ENCODE measurements around the gene TAGAP. TPM values are rescaled to one million over a fixed set of nuclear protein-coding genes. Genes with fewer than 3 reads are reported as not detected.

Gene TAGAP
- 0.03 TPM for polyA plus RNA-seq (2013, experiment 1 of 2)
- 0.01 TPM for polyA plus RNA-seq (2013, experiment 2 of 2)

- no peaks in the 10 kb centered on the region for H3K27me3 ChIP-seq (ENCODE audit: insufficient read depth, low read length, poor library complexity)
- no peak within 1 kb of the TSS for H3K9ac ChIP-seq (ENCODE audit: low read length)
- DNase-seq: no peak
- H3K4ac ChIP-seq (ENCODE audit: low read depth, low read length): no peak within 1 kb of the TSS
- H3K27ac ChIP-seq (ENCODE audit: low read depth, low read length): no peak within 1 kb of the TSS
- H3K79me2 ChIP-seq (ENCODE audit: control insufficient read depth, insufficient read depth, low read length): no peaks in the 10 kb centered on the region
- no peak within 1 kb of the TSS for H3K4me3 ChIP-seq (ENCODE audit: low read length)
- no peaks in the 10 kb centered on the region for H3K4me1 ChIP-seq (ENCODE audit: control insufficient read depth, low read depth, low read length)
- no peak within 1 kb of the TSS for H3K18ac ChIP-seq (ENCODE audit: low read length)
- no peak within 1 kb of the TSS for H2AK5ac ChIP-seq (ENCODE audit: low read length)
- no peak within 1 kb of the TSS for H2BK5ac ChIP-seq (ENCODE audit: low read length)
- H3K36me3 ChIP-seq (ENCODE audit: control insufficient read depth, insufficient read depth, low read length): no peaks in the 10 kb centered on the region
- no peak within 1 kb of the TSS for H3K56ac ChIP-seq (ENCODE audit: low read length)
- H3K4me2 ChIP-seq (ENCODE audit: low read length): no peak within 1 kb of the TSS
- H3K79me1 ChIP-seq (ENCODE audit: low read length): no peaks in the 10 kb centered on the region
- no peak within 1 kb of the TSS for H2BK15ac ChIP-seq (replicated peaks; ENCODE audit: low read depth)
- WGBS (ENCODE audit: extremely low coverage, insufficient coverage, low lambda C conversion rate): no CpG with 5 or more reads among the region's 15 CpGs
- H2BK120ac ChIP-seq (ENCODE audit: low read depth, low read length): no peak within 1 kb of the TSS
- no peak within 1 kb of the TSS for H3K23ac ChIP-seq (ENCODE audit: low read length)
- no peak within 1 kb of the TSS for H4K8ac ChIP-seq (ENCODE audit: low read depth, low read length)
- H4K5ac ChIP-seq (ENCODE audit: low read length): no peak within 1 kb of the TSS
Observed at GRCh38 chr6:159044899-159045727, at the start of gene TAGAP. Gene TAGAP (minus strand): TSS chr6:159044991. CDS start chr6:159044146, 845 bp downstream.

- no peak overlapping the region for H3K23ac ChIP-seq (ENCODE audit: low read length)
- H3K9ac ChIP-seq (ENCODE audit: low read length): no peak overlapping the region
- H3K56ac ChIP-seq (ENCODE audit: low read length): no peak overlapping the region
- no peak overlapping the region for H3K4me2 ChIP-seq (ENCODE audit: low read length)
- no peaks in the 10 kb centered on the region for H3K79me1 ChIP-seq (ENCODE audit: low read length)
- H4K8ac ChIP-seq (ENCODE audit: low read depth, low read length): no peak overlapping the region
- H3K4me1 ChIP-seq (ENCODE audit: control insufficient read depth, low read depth, low read length): no peaks in the 10 kb centered on the region
- no peak overlapping the region for H3K4me3 ChIP-seq (ENCODE audit: low read length)
- WGBS (ENCODE audit: extremely low coverage, insufficient coverage, low lambda C conversion rate): no CpG with 5 or more reads among the region's 32 CpGs
- H3K36me3 ChIP-seq (ENCODE audit: control insufficient read depth, insufficient read depth, low read length): no peaks in the 10 kb centered on the region
- no peak overlapping the region for H3K18ac ChIP-seq (ENCODE audit: low read length)
- no peak overlapping the region for H3K27ac ChIP-seq (ENCODE audit: low read depth, low read length)
- H3K4ac ChIP-seq (ENCODE audit: low read depth, low read length): no peak overlapping the region
- no peak overlapping the region for H2AK5ac ChIP-seq (ENCODE audit: low read length)
- no peak for DNase-seq
- H4K5ac ChIP-seq (ENCODE audit: low read length): no peak overlapping the region
- H2BK15ac ChIP-seq (replicated peaks; ENCODE audit: low read depth): no peak overlapping the region
- no peak overlapping the region for H2BK5ac ChIP-seq (ENCODE audit: low read length)
- no peaks in the 10 kb centered on the region for H3K79me2 ChIP-seq (ENCODE audit: control insufficient read depth, insufficient read depth, low read length)
- no peaks in the 10 kb centered on the region for H3K27me3 ChIP-seq (ENCODE audit: insufficient read depth, low read length, poor library complexity)
- no peak overlapping the region for H2BK120ac ChIP-seq (ENCODE audit: low read depth, low read length)
Observed at GRCh38 chr6:159093609-159094443, 49.0 kb upstream of the TAGAP start.

- no peak overlapping the region for H2BK5ac ChIP-seq (ENCODE audit: low read length)
- DNase-seq: no peak
- no peaks in the 10 kb centered on the region for H3K4me1 ChIP-seq (ENCODE audit: control insufficient read depth, low read depth, low read length)
- H2AK5ac ChIP-seq (ENCODE audit: low read length): no peak overlapping the region
- H3K4me2 ChIP-seq (ENCODE audit: low read length): no peak overlapping the region
- H3K79me2 ChIP-seq (ENCODE audit: control insufficient read depth, insufficient read depth, low read length): no peaks in the 10 kb centered on the region
- no peak overlapping the region for H4K5ac ChIP-seq (ENCODE audit: low read length)
- WGBS (ENCODE audit: extremely low coverage, insufficient coverage, low lambda C conversion rate): no CpG with 5 or more reads among the region's 5 CpGs
- no peak overlapping the region for H3K23ac ChIP-seq (ENCODE audit: low read length)
- H3K36me3 ChIP-seq (ENCODE audit: control insufficient read depth, insufficient read depth, low read length): no peaks in the 10 kb centered on the region
- no peak overlapping the region for H3K56ac ChIP-seq (ENCODE audit: low read length)
- no peak overlapping the region for H4K8ac ChIP-seq (ENCODE audit: low read depth, low read length)
- no peak overlapping the region for H3K18ac ChIP-seq (ENCODE audit: low read length)
- H2BK120ac ChIP-seq (ENCODE audit: low read depth, low read length): no peak overlapping the region
- H3K4ac ChIP-seq (ENCODE audit: low read depth, low read length): no peak overlapping the region
- H3K9ac ChIP-seq (ENCODE audit: low read length): no peak overlapping the region
- no peak overlapping the region for H2BK15ac ChIP-seq (replicated peaks; ENCODE audit: low read depth)
- H3K27me3 ChIP-seq (ENCODE audit: insufficient read depth, low read length, poor library complexity): no peaks in the 10 kb centered on the region
- no peaks in the 10 kb centered on the region for H3K79me1 ChIP-seq (ENCODE audit: low read length)
- no peak overlapping the region for H3K4me3 ChIP-seq (ENCODE audit: low read length)
- H3K27ac ChIP-seq (ENCODE audit: low read depth, low read length): no peak overlapping the region
Observed at GRCh38 chr6:159092631-159093030, 47.8 kb upstream of the TAGAP start.

- no CpG with 5 or more reads among the region's 10 CpGs for WGBS (ENCODE audit: extremely low coverage, insufficient coverage, low lambda C conversion rate)
Observed at GRCh38 chr6:159090530-159091480, 46.0 kb upstream of the TAGAP start.

GRCh38 chr6:159089909-159090308 is 45.1 kb upstream of the TAGAP start:
- Histone ChIP-seq H3K4me3 (ENCODE audit: low read length) (no peak overlapping the region), H2BK5ac (ENCODE audit: low read length) (no peak overlapping the region), H3K4ac (ENCODE audit: low read depth, low read length) (no peak overlapping the region), H4K8ac (ENCODE audit: low read depth, low read length) (no peak overlapping the region), H3K36me3 (ENCODE audit: control insufficient read depth, insufficient read depth, low read length) (no peaks in the 10 kb centered on the region), H3K79me1 (ENCODE audit: low read length) (no peaks in the 10 kb centered on the region), H3K56ac (ENCODE audit: low read length) (no peak overlapping the region), H3K4me2 (ENCODE audit: low read length) (no peak overlapping the region), H3K4me1 (ENCODE audit: control insufficient read depth, low read depth, low read length) (no peaks in the 10 kb centered on the region), H3K27me3 (ENCODE audit: insufficient read depth, low read length, poor library complexity) (no peaks in the 10 kb centered on the region), H4K5ac (ENCODE audit: low read length) (no peak overlapping the region), H2BK120ac (ENCODE audit: low read depth, low read length) (no peak overlapping the region), H2AK5ac (ENCODE audit: low read length) (no peak overlapping the region), H3K27ac (ENCODE audit: low read depth, low read length) (no peak overlapping the region), H3K23ac (ENCODE audit: low read length) (no peak overlapping the region), H3K9ac (ENCODE audit: low read length) (no peak overlapping the region), H2BK15ac (replicated peaks; ENCODE audit: low read depth) (no peak overlapping the region), H3K79me2 (ENCODE audit: control insufficient read depth, insufficient read depth, low read length) (no peaks in the 10 kb centered on the region), H3K18ac (ENCODE audit: low read length) (no peak overlapping the region)
- no peak for DNase-seq
- no CpG with 5 or more reads among the region's 3 CpGs for WGBS (ENCODE audit: extremely low coverage, insufficient coverage, low lambda C conversion rate)

More at GRCh38 chr6:159090530-159091480, 46.0 kb upstream of the TAGAP start:
- Histone ChIP-seq H3K23ac (ENCODE audit: low read length) (no peak overlapping the region), H4K5ac (ENCODE audit: low read length) (no peak overlapping the region), H3K79me1 (ENCODE audit: low read length) (no peaks in the 10 kb centered on the region), H3K9ac (ENCODE audit: low read length) (no peak overlapping the region), H2BK15ac (replicated peaks; ENCODE audit: low read depth) (no peak overlapping the region), H2BK5ac (ENCODE audit: low read length) (no peak overlapping the region), H3K36me3 (ENCODE audit: control insufficient read depth, insufficient read depth, low read length) (no peaks in the 10 kb centered on the region), H4K8ac (ENCODE audit: low read depth, low read length) (no peak overlapping the region), H2AK5ac (ENCODE audit: low read length) (no peak overlapping the region), H3K4ac (ENCODE audit: low read depth, low read length) (no peak overlapping the region), H3K4me2 (ENCODE audit: low read length) (no peak overlapping the region), H3K18ac (ENCODE audit: low read length) (no peak overlapping the region), H3K27ac (ENCODE audit: low read depth, low read length) (no peak overlapping the region), H3K4me1 (ENCODE audit: control insufficient read depth, low read depth, low read length) (no peaks in the 10 kb centered on the region), H3K4me3 (ENCODE audit: low read length) (no peak overlapping the region), H3K27me3 (ENCODE audit: insufficient read depth, low read length, poor library complexity) (no peaks in the 10 kb centered on the region), H3K56ac (ENCODE audit: low read length) (no peak overlapping the region), H2BK120ac (ENCODE audit: low read depth, low read length) (no peak overlapping the region), H3K79me2 (ENCODE audit: control insufficient read depth, insufficient read depth, low read length) (no peaks in the 10 kb centered on the region)
- no peak for DNase-seq
